Effector memory CD4-positive, alpha-beta T cell (primary cell): ENCODE results near the gene MUC16.

Experiments used
- DNase-seq, 3 donors: peaks; one replicate each; pipeline ENCODE4 v3.0.0-alpha.2; 2020
- H3K27ac ChIP-seq: 2 replicates; pipeline ENCODE4 v1.7.0; 2013; ENCODE audit warnings: mild to moderate bottlenecking, low read length, moderate library complexity; ENCODE audit not compliant: insufficient read depth, poor library complexity, severe bottlenecking
- H3K27me3 ChIP-seq: replicated peaks from 2 replicates; pipeline ENCODE4 v1.7.0; 2013; ENCODE audit warnings: mild to moderate bottlenecking, low read length; ENCODE audit not compliant: insufficient read depth, control insufficient read depth, poor library complexity, severe bottlenecking
- H3K36me3 ChIP-seq: 2 replicates; pipeline ENCODE4 v1.7.0; 2013; ENCODE audit warnings: mild to moderate bottlenecking, low read length, moderate library complexity; ENCODE audit not compliant: control insufficient read depth, insufficient read depth
- H3K4me1 ChIP-seq: 2 replicates; pipeline ENCODE4 v1.7.0; 2013; ENCODE audit warnings: low read length, mild to moderate bottlenecking; ENCODE audit not compliant: control insufficient read depth, insufficient read depth, poor library complexity, severe bottlenecking
- H3K4me3 ChIP-seq: 2 replicates; pipeline ENCODE4 v1.7.0; 2013; ENCODE audit warnings: low read length, low read depth, mild to moderate bottlenecking; ENCODE audit not compliant: insufficient read depth, poor library complexity, severe bottlenecking
- H3K9me3 ChIP-seq: 2 replicates; pipeline ENCODE4 v1.7.0; 2013; ENCODE audit warnings: mild to moderate bottlenecking, low read length, moderate library complexity; ENCODE audit not compliant: control insufficient read depth

The MUC16 gene

DNA sequence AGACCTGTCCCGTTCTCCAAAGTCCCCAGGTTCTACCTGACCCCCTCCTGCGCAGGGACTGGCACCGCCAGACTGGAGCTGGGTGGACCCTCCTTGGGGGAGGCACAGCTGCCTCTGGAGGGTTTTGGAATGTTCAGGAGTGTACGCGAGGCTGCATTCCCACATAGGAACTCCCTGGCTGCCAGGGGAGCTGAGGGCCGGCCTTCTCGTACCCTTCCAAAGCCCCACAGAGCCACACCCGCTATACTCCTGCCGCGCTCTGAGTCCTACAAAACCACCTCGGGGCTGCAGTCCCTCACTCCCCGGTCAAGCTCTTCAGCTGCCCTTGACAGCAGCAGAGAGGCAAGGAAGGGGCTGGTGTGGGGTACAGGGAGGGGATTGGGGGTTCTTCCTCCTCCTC, 484 bp upstream of the MUC16 start:
- H3K4me3 ChIP-seq = no peak overlapping the region
- no peaks in the 10 kb centered on the region for H3K4me1 ChIP-seq
- H3K9me3 ChIP-seq = no peaks in the 10 kb centered on the region
- no peak overlapping the region for H3K27ac ChIP-seq
- H3K36me3 ChIP-seq = no peaks in the 10 kb centered on the region
- no peaks in the 10 kb centered on the region for H3K27me3 ChIP-seq
- no peak for DNase-seq

DNA sequence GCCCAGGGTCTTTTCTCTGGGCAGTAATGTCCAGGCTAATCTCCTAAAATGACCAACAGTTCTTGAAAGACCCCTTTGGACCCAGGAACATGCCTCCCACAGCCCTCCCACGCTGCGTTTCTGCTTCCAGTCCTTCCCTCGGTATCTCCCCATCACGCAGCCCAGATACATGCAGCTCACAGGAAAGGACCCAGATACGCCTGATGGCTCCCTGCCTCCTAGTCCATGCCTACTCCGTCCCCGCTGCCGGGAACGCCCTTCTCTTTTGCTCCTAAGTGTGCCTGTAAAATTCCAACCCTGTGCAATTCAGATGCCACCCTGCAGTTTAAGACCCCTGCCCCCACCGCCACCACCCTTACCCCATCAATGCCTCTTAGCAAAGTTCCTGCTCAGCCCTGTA, 778 bp downstream of the MUC16 start:
- H3K36me3 ChIP-seq = no peaks in the 10 kb centered on the region
- H3K4me1 ChIP-seq = no peaks in the 10 kb centered on the region
- no peak overlapping the region for H3K27ac ChIP-seq
- no peak for DNase-seq
- H3K4me3 ChIP-seq = no peak overlapping the region
- H3K9me3 ChIP-seq = no peaks in the 10 kb centered on the region
- H3K27me3 ChIP-seq = no peaks in the 10 kb centered on the region

DNA sequence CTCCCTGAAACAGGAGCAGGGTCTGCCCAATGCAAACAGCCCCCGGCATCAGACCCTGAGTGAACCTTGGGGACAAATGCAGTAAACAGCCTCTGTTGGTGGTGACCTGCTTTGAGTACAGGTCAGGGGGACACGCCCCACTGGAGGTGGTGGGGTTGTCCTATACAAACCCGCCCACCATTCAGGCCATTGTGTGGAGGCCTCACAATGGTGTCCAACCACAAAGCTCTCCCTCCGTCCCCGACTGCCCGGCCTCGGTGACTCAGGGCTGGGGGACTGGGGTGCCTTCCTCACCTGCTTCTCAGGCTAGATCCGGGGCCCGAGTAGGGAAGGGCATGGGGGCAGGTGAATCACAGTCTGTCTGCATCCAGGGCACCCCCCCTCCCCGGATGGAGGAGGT, 1.5 kb downstream of the MUC16 start:
- no peaks in the 10 kb centered on the region for H3K36me3 ChIP-seq
- no peaks in the 10 kb centered on the region for H3K9me3 ChIP-seq
- no peaks in the 10 kb centered on the region for H3K27me3 ChIP-seq
- no peak overlapping the region for H3K27ac ChIP-seq
- H3K4me1 ChIP-seq = no peaks in the 10 kb centered on the region
- no peak overlapping the region for H3K4me3 ChIP-seq
- DNase-seq = no peak

DNA sequence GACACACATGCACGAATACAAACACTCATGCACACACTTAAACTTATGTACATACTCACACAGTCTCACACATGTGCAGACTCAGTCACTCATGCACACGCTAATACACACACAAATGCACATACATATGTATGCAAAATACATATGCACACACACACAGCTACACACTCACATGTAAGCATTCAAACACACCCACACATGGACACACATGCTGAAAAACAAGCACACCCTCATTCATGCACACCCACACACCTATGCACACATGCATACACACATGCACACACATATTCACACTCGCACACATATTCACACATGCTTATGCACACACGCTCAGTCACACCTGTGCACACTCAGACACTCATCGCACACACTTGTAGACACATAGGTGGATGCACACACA, 9.3 kb downstream of the MUC16 start:
- H3K27ac ChIP-seq = no peak overlapping the region
- H3K36me3 ChIP-seq = no peaks in the 10 kb centered on the region
- DNase-seq = no peak
- no peaks in the 10 kb centered on the region for H3K4me1 ChIP-seq
- no peak overlapping the region for H3K4me3 ChIP-seq
- no peaks in the 10 kb centered on the region for H3K9me3 ChIP-seq
- H3K27me3 ChIP-seq = no peaks in the 10 kb centered on the region

DNA sequence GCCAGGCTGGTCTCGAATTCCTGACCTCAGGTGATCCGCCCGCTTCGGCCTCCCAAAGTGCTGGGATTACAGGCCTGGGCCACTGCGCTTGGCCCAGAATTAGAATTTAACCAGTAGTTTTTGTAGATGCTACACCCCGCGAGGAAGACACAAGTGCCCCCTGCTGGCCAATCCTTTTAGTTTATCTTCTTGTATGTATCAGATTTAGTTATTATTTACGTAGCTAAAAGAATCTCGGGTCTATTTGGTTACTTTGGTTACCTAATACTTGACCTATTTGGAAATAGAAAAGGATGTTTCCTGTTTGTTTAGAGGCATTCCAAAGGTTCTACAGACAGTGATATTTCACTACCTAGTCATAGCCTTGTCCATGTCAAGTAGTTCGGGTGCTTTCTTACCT, 22.0 kb downstream of the MUC16 start:
- no peaks in the 10 kb centered on the region for H3K4me1 ChIP-seq
- H3K9me3 ChIP-seq = no peaks in the 10 kb centered on the region
- no peaks in the 10 kb centered on the region for H3K27me3 ChIP-seq
- no peak overlapping the region for H3K4me3 ChIP-seq
- H3K27ac ChIP-seq = no peak overlapping the region
- peak in 1 of 3 donors; percentile 8 for DNase-seq
- H3K36me3 ChIP-seq = no peaks in the 10 kb centered on the region

DNA sequence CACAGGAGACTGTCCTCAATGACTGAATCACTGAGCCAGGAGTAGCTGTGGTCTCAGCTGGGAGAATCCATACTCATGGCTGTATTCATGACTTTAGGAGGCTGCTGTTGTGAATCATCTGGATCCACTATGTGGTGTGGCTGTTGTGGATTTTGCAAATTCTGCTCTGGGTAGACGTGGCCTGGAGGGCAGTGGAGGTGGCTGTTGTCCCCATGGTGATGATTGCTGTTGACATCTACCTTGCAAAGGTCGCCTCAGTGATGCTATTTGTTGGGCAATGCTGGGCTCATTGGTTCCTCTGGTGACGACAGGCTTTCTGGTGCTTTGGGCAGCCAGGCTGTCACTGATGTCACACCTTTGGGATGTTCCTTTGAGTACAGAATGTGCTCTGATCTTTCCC, 23.9 kb downstream of the MUC16 start:
- no peaks in the 10 kb centered on the region for H3K36me3 ChIP-seq
- no peaks in the 10 kb centered on the region for H3K4me1 ChIP-seq
- no peaks in the 10 kb centered on the region for H3K9me3 ChIP-seq
- no peak for DNase-seq
- H3K27me3 ChIP-seq = no peaks in the 10 kb centered on the region
- H3K4me3 ChIP-seq = no peak overlapping the region
- no peak overlapping the region for H3K27ac ChIP-seq

DNA sequence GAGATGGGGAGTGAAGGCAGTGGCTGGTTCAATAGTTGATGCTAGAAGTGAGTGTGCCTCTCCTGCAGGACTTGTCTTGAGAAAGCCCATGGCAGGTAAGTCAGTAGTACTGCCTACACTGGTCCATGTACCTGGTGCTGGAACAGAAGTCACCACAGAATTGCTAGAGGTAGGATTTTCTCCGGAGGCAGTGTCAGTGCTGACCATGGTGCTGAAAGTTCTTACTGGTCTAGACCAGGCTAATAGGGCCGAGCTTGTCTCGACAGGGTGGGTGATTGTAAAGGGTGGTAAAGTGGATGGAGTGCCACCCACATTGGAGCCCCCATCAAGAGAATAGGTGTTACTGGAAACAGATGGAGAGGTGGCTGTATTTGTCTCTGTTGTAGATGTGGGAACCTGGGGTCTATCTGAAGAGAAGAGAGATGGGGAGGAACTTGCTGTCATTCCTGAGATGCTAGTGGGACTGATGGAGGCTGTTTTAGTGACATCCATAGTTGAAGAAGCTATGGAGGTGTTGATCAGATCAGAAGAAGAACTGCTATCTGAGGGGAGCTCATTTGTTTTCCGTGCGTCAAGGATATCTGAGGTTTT, 36.6 kb downstream of the MUC16 start:
- no peaks in the 10 kb centered on the region for H3K36me3 ChIP-seq
- H3K27me3 ChIP-seq = no peaks in the 10 kb centered on the region
- no peaks in the 10 kb centered on the region for H3K4me1 ChIP-seq
- H3K27ac ChIP-seq = no peak overlapping the region
- no peak for DNase-seq
- H3K9me3 ChIP-seq = no peaks in the 10 kb centered on the region
- no peak overlapping the region for H3K4me3 ChIP-seq

DNA sequence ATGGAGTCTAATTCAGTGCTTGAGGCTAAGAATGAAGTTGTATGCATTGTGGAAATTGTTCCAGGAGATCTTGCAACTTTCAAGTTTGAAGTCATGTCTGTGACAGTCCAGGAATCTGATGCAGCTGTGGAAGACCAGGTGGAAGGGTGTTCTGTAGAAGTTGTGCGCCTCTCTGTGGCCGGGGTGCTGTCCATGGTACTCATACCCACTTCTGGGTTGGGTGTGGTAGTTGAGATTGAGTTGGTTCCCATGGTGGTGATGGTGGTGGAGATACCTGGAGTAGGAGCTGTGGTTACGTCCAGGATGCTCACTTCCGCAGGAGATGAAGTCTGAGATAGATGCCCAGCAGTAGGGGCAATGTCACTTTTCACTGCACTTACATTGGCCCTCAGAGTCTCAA, 44.3 kb downstream of the MUC16 start:
- H3K27ac ChIP-seq = no peak overlapping the region
- no peaks in the 10 kb centered on the region for H3K4me1 ChIP-seq
- no peaks in the 10 kb centered on the region for H3K27me3 ChIP-seq
- no peak for DNase-seq
- H3K9me3 ChIP-seq = no peaks in the 10 kb centered on the region
- H3K36me3 ChIP-seq = no peaks in the 10 kb centered on the region
- H3K4me3 ChIP-seq = no peak overlapping the region
